ENCODE measurements around the gene ATG14.

DNA sequence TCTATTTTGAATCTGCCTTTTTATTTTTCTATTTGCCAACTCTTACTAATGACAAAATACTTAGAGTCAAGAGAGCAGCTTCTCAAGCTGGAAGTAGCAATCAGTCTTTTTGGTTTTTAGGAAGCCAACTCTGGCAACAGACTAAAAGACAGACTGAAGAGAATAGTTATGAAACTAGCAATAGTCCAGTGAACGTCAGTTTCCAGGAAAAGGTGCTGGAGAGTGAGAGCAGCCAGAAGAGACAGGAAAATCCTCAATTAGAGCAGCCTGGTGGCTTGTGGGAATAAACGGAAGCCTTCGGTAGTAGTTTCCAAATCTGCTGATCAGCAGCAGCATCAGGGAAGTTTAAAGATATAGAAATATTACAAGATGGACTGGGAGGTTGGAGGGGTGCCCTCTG lies 27.1 kb downstream of the ATG14 start:
- TF ChIP-seq, protein P1, sequence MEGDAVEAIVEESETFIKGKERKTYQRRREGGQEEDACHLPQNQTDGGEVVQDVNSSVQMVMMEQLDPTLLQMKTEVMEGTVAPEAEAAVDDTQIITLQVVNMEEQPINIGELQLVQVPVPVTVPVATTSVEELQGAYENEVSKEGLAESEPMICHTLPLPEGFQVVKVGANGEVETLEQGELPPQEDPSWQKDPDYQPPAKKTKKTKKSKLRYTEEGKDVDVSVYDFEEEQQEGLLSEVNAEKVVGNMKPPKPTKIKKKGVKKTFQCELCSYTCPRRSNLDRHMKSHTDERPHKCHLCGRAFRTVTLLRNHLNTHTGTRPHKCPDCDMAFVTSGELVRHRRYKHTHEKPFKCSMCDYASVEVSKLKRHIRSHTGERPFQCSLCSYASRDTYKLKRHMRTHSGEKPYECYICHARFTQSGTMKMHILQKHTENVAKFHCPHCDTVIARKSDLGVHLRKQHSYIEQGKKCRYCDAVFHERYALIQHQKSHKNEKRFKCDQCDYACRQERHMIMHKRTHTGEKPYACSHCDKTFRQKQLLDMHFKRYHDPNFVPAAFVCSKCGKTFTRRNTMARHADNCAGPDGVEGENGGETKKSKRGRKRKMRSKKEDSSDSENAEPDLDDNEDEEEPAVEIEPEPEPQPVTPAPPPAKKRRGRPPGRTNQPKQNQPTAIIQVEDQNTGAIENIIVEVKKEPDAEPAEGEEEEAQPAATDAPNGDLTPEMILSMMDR (conservative IDR thresholded peaks at IDR 0.05; ENCODE audit: low read length): no peak
- TF ChIP-seq EZH2phosphoT487 (IDR thresholded peaks at IDR 0.05; ENCODE audit: borderline replicate concordance, low read depth, low read length): no peak

Measured in OCI-LY7 (cell line).